Tibial nerve (tissue), 3 donors: ENCODE results near the gene TMA7.

Experiments used
- CTCF ChIP-seq, 5 experiments: fragments of 200-600 bp in 3 of 5; fragments of 450-650 bp in 2 of 5; sonication (generic) in 3 of 5; IDR thresholded peaks; one replicate each; pipeline ENCODE4 v1.5.1; 2016 to 2019; ENCODE audit warnings: antibody characterized with exemption in 5 of 5, mild to moderate bottlenecking in 3 of 5, moderate library complexity in 2 of 5
- POLR2A ChIP-seq, 2 donors: fragments of 450-650 bp; IDR thresholded peaks; one replicate each; pipeline ENCODE4 v1.6.1; 2017; ENCODE audit warnings: antibody characterized with exemption in 2 of 2, mild to moderate bottlenecking in 2 of 2, moderate library complexity in 2 of 2

- TF ChIP-seq CTCF (IDR thresholded peaks at IDR 0.05) (no peak), POLR2A (IDR thresholded peaks at IDR 0.05) (no peak)
Observed at GRCh38 chr3:48418651-48419050, 21.4 kb upstream of the TMA7 start.
